Head of caudate nucleus (tissue), 42 donors: ENCODE measurements around the gene STX1A.
A peak's percentile ranks its signal among the peaks of the same experiment; 100 is the strongest.
"Not testable (repeated sequence)": the region's sequence is repeated elsewhere in the genome, so short reads cannot be mapped to it uniquely, and the experiment has no call there.

ENCODE experiments used
- DNase-seq, 42 donors: peaks; one replicate each; pipeline versions ENCODE4 v3.0.0 to v3.0.0-alpha.2; 2020 to 2021; ENCODE audit warnings: mixed read lengths in 7 of 42
- intact Hi-C: fragments of 100-400 bp; cut with DNase I; formaldehyde crosslinking; loops from one replicate; pipeline ENCODE4 v1.15.0; 2022

The STX1A gene

GRCh38 chr7:73669288-73669701, 50.2 kb downstream of the STX1A start:
- intact Hi-C loops, result no loop called here
- DNase-seq, result no peak

DNA sequence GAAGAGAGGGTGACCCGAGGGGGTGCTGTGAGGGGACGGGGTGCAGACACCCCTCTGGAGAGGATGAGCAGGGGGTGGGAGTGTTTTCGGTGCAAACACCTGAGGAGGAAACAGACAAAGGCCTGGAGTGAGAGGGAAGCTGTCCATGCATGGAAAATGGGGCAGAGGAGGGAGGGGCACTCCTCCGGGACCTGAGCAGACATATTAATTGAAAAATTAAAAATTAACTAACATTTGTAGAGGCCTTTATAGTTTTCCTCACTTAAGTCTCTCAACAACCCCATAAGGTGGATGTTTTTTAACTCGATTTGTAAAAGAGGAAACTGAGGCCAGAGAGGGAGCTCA, 50.6 kb downstream of the STX1A start:
- intact Hi-C loops, result no loop called here

GRCh38 chr7:73668103-73668885, 51.2 kb downstream of the STX1A start:
- DNase-seq, result peak in 15 of 42 donors; percentile 4 to 41 (median 18)
- intact Hi-C loops, result no loop called here

More for the DNA sequence above, 50.6 kb downstream of the STX1A start:
- no peak for DNase-seq

DNA sequence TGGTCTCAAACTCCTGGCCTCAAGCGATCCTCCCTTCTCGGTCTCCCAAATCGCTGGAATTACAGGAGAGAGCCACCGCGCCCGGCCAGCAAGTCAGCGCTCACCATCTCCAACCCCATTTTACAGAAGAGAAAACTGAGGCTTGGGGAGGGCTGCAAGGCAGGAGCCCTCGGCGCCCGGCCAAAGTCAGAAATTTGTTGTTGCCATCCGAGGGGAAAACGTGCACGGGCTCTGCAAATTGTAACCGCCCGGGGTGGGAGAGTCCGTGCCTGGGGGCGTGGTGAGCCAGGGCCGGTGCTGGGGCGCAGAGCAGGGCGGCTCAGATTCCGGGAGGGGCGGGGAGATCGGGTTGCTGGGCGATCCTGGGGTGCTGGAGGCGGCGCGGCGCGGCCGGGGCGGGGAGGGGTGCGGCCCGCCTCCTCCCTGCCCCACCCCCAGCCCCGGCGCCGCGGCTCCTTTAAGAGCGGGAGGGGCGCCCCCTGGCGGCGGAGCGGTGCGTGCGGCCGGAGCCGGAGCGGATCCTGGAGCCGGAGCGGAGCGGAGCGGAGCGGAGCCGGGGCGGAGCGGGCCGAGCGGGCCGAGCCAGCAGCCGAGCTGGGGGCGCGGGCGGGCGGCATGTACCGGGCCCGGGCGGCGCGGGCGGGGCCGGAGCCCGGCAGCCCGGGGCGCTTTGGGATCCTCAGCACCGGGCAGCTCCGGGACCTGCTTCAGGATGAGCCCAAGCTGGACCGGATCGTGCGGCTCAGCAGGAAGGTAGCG, 51.9 kb downstream of the STX1A start, which contains the start of gene VPS37D:
Gene VPS37D (plus strand): TSS at position 488 of the 759 bp plus-strand sequence. CDS start 128 bp downstream, at position 616.
- peak; percentile 62 to 96 (median 90) for DNase-seq
- intact Hi-C loops, result no loop called here

DNA sequence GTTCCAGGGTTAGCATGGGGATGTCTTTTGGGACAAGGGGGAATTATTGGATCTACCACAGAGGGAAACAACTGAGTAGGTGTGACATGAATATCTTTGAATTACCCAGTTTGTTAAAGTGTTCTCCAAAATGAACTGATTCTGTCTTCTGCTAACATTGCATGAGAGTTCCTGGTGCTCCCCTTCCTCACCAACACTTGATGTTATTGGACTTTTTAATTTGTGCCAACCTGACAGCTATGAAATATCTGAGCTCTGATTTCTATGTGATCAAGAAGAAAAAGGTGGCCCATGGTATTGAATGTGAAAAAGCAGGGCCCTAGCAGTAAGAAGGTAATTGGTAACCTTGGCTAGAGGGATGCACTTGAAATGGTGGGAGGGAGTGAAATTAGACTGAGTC, 56.4 kb downstream of the STX1A start:
- DNase-seq, result no peak
- intact Hi-C loops, result no loop called here

- intact Hi-C loops, DNase-seq: not testable (repeated sequence)
Observed at GRCh38 chr7:73660594-73660993, 58.9 kb downstream of the STX1A start.

- intact Hi-C loops, result no loop called here
- no peak for DNase-seq
Observed at GRCh38 chr7:73659983-73660382, 59.5 kb downstream of the STX1A start.

- intact Hi-C loops, DNase-seq: not testable (repeated sequence)
Observed at GRCh38 chr7:73655309-73655708, 64.2 kb downstream of the STX1A start.

- intact Hi-C loops, result no loop called here
- no peak for DNase-seq
Observed at GRCh38 chr7:73652541-73652949, 66.9 kb downstream of the STX1A start.

- no peak for DNase-seq
- intact Hi-C loops, result no loop called here
Observed at GRCh38 chr7:73650524-73650923, 68.9 kb downstream of the STX1A start.

DNA sequence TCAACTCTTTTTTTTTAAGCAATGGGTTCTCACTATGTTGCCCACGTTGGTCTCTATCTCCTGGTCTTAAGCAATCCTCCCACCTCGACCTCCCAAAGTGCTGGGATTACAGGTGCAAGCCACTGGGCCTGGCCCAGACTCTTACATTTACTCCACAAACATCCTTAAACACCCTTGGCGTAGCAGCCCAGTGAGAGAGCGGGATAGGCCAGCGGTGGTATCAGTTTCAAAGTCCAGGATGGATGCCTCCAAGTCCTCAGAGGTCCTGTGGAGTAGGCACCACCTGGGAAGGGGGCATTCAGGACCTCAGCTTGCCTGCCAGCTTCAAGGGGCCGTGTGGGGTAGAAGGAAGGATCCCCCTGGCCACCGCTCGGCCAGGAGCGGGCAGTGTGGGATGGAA, 69.9 kb downstream of the STX1A start:
- intact Hi-C loops, result no loop called here
- DNase-seq, result no peak
